GM18520 (cell line): ENCODE data around the gene A2ML1.
"Not testable (repeated sequence)": the region's sequence is repeated elsewhere in the genome, so short reads cannot be mapped to it uniquely, and the experiment has no call there.

Source experiments
- ATAC-seq: cut with Tn5 transposase; IDR thresholded peaks from one replicate; pipeline ENCODE4 v1.9.1; 2021; ENCODE audit not compliant: unreplicated experiment

Gene A2ML1

GRCh38 chr12:8904665-8905064 is 82.2 kb downstream of the A2ML1 start:
- ATAC-seq = no peak

GRCh38 chr12:8905546-8905945 is 83.1 kb downstream of the A2ML1 start:
- no peak for ATAC-seq

GRCh38 chr12:8906266-8907180 is 84.1 kb downstream of the A2ML1 start:
- ATAC-seq = no peak

- ATAC-seq = no peak
These were observed 85.1 kb downstream of the A2ML1 start for GRCh38 chr12:8907513-8907912.

GRCh38 chr12:8909752-8910151 is 87.3 kb downstream of the A2ML1 start:
- no peak for ATAC-seq

GRCh38 chr12:8911606-8912268 is 89.3 kb downstream of the A2ML1 start:
- no peak for ATAC-seq

- ATAC-seq = no peak
These were observed 90.5 kb downstream of the A2ML1 start for GRCh38 chr12:8912914-8913313.

- no peak for ATAC-seq
These were observed 91.2 kb downstream of the A2ML1 start for GRCh38 chr12:8913702-8914032.

- peak; percentile 40 for ATAC-seq
These were observed 91.8 kb downstream of the A2ML1 start, which contains the start of gene PHC1 for GRCh38 chr12:8914033-8914715. Gene PHC1, plus strand, starts transcription at chr12:8914509. Its CDS starts 3,169 bp downstream, at chr12:8917678.

- peak; percentile 45 for ATAC-seq
These were observed 92.5 kb downstream of the A2ML1 start for GRCh38 chr12:8914716-8915526.

- ATAC-seq = no peak
These were observed 93.7 kb downstream of the A2ML1 start for GRCh38 chr12:8916154-8916553.

- no peak for ATAC-seq
These were observed 94.6 kb downstream of the A2ML1 start for GRCh38 chr12:8917031-8917430.

- no peak for ATAC-seq
These were observed 95.3 kb downstream of the A2ML1 start for GRCh38 chr12:8917751-8918150.

- not testable (repeated sequence) for ATAC-seq
These were observed 97.2 kb downstream of the A2ML1 start for GRCh38 chr12:8919643-8920042.

- ATAC-seq = no peak
These were observed 100.1 kb downstream of the A2ML1 start for GRCh38 chr12:8922544-8922943.
